ENCODE data around the gene VGLL4.
"Not testable (repeated sequence)": the region's sequence is repeated elsewhere in the genome, so short reads cannot be mapped to it uniquely, and the experiment has no call there.

VGLL4 gene

DNA sequence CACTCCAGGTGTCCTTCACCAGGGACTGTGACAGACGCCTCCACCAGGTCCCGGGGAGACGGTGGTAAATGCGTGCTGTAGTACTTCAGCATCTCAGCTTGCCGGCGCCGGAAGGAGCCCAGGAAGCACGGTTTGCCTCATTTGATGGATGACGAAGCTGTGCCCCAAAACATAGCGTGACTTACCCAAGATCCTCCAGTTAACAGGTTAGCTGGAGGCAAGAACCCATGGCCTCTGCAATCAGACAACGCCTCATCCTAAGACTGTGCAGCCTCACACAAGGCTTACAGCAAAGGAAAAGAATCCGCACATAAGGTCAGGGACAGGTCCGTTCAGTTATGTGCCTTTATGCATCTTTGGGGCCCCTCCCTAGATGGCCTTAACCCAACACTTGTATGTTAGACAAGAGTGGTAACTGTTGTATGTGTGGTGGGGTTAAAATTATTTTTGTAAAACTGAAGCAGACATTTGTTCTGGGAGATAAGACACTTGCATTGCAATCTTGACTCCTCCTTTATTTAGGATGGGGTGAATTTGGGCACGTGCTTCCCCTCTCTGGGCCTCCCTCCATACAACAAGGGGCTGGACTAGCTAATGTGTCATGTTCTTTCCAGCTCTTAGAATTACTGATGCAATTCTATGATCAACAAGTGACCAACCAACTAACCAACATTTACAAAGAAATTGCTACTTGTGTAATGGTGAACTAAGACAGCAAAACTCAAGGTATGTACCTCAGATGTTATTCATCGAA is 39.4 kb downstream of the VGLL4 start:
- DNase-seq, result no peak

DNA sequence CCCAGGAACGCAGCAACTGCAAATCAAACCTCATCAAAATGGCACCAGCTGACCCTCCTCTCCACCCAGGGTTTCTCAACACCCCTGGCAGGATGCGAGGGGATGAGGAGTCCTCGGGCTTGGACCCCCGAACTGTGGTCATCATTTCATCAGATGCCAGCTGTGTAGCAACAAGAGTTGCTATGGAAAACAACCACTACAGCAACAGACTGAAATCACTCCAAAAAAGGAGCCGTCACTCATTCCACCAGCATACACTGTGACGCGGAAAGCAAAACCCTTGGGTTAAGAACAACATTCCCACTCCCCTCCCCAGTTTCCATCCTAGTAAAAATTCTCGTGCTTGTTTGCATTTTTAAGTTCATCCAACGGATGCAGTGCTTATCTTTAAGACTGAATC is 40.1 kb downstream of the VGLL4 start:
- no peak for DNase-seq

DNA sequence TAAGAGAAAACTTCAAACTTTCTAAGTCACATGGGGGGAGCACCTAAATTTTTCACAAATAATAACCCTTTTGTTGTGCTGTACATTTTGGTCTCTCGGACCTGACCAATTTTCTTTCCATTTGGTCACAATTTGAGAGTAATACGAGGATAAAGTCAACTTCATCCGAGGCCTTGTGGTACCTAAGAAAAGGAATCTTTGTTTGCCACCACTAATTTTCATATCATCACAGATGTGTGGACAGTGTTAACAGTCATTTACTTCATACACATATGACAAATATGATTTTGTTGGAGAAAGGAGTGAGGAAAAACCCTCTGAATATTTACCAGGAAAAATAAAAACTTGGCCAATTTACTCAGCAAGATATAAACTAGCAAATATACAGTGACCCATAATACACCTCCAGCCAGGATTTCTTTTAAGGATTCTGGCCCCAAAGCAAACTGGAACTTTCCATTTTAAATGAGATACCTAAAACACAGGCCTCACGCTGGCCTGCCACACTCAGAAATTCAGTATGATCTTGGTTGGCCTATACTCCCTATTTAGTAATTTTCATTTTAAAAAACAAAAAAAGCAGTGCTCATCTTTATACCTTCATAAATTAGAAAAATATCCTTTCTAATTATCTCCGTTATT is 40.7 kb downstream of the VGLL4 start:
- no peak for DNase-seq

DNA sequence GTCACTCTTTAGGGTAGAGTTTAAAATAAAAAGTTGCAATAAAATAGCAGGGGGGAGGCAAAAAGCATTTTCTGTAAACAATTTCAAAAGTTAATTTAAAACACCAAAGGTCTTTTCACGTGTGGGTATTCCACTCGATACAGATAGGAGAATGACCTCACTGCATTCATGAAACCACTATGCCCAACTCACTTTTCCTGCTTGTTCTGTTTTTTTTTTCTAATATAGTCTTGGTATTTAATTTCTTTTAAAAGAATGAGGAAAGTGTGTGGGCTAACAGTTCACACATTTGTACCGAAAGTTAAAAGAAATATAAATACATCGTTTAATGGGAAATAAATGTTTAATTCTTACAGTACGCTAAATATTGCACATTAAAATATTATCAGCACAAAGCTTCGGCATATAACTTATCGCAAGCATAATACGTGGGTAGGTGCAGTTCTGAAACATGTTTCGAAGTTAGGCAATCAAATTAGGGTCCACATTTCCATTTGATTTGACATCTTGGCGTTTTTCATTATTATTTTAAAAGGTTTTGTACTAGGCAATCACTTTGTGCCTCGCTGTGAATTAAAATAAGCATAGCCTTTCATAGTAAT is 41.4 kb downstream of the VGLL4 start:
- no peak for DNase-seq

DNA sequence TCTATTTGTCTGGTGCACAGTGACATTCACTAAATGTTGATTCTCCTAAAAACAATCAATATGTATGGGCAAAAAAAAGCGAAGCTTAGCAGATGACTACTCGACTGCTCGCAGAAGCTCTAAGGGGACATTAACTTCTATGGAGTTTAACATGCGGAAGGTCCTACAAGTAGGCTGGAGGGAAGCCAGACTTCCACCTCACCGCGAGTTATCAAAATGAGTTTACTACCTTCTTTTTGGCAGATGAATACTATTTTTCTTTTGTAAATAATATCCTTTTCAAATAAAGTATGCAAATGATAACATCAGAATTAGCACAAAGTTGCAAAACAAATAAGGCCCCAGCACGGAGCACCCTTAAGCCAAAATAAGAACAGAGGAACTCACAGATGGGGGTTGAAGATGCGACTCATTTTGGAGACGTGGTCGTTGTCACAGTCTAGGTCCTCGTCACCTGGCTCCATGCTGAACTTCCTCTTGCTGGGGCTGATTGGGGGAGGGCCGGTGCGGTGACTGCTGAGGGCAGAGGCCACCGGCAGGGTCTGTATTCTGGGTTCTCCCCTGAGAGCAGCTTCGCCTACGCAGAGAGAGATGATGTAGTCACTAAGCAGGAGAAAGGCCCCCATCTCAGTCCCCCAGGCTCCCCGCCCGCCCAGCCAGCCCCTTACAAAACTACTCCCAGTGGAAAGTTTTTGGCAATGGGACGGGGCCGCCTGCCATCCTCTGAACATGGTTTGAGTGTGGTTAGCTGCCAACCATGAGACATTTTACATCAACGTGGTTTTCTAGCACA is 42.1 kb downstream of the VGLL4 start:
- DNase-seq, result peak in 1 of 2 experiments; percentile 13

DNA sequence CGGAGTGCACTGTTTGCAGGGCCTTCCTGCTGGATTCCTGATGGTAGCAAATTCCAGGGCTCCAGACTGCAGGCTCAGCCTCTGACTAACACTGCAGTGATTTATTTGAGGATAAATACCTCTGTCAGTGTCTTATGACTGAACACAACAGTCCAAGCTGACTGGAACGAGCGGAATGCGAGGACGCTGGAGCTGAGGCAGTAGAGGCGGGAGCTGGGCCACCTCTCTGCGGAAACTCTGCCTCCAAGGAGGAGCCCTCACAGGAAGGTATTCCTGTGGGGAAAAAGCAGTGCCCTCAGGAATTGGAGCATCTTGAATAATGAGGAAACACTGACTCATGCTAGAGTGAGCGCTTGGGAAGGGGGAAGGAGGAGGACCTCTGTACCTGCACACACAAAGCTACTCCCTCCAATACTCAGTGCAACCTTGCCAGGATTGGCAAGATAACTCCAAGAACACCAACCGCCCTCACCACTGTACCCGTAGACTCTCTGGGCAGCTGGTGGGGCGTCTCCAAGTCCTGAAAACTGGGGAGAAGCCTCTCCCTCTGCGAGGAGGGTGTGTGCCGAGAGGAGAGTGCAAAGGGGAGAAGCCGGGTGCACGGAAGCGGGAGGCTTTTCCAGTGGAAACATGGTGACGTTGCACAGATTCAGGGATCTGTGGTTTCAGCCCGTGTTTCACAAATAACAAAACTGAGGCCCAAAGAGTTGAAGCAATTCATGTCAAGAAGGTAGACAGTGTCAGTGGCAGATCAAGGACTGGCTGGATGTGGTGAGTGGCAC is 43.0 kb downstream of the VGLL4 start:
- DNase-seq, result no peak

DNA sequence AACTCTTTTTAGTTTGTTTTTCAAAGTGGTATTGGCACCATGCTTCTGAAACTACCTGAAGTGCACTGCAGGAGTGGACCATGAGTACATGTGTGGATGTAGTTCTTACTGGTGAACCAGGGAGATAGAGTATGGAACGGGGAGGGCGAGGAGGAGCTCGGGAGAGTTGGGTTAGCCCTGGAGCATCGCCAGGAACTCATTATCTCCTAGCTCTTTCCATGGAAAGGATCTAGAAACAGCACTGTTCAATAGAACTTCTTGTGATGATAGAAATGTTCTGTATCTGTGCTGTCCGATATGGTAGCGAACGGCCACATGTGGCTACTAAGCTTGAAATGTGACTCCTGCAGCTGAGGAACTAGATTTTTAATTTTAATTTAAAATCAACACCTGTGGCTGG is 47.3 kb downstream of the VGLL4 start:
- no peak for DNase-seq

DNA sequence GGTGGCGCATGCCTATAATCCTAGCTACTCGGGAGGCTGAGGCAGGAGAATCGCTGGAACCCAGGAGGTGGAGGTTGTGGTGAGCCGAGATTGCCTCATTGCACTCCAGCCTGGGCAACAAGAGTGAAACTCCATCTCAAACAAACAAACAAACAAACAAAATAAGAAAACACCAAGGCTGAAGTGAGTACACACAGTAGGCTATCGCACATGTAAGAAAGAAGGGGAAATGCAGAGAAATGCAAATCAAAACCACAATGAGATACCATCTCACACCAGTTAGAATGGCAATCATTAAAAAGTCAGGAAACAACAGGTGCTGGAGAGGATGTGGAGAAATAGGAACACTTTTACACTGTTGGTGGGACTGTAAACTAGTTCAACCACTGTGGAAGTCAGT is 48.7 kb downstream of the VGLL4 start:
- DNase-seq, result not testable (repeated sequence)

DNA sequence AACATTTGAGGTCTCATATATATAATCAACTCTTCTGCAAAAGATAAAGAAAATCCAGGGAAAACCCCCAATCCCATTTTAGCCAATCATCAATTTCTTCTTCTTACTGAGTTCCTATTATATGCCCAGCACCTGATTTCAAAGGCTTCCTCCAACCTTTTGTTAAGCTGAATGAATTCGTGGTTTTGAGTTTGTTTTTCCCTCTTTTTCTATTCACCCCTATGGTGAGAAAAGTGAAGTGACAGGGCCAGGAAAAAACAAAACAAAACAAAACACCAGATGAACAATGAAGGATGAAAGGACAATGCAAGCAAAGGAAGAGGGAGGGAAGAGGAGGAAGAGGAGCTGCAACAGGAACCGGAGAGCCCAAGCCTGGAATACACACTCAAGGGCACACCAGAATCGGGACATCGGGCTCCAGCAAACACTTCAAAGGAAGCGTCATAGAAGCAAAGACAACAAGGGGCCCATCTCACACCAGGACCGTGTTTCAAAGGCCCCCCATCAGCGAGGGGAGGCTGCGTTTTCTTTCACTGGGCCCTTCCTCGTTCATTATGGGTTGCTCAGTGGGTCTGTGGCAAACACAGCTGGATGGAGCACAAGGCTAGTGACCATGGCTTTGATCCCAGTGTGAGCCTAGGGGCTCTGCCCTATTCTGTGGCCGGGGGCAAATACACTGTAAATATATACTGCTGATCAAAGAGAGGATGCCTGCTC is 50.2 kb downstream of the VGLL4 start:
- DNase-seq, result no peak

DNA sequence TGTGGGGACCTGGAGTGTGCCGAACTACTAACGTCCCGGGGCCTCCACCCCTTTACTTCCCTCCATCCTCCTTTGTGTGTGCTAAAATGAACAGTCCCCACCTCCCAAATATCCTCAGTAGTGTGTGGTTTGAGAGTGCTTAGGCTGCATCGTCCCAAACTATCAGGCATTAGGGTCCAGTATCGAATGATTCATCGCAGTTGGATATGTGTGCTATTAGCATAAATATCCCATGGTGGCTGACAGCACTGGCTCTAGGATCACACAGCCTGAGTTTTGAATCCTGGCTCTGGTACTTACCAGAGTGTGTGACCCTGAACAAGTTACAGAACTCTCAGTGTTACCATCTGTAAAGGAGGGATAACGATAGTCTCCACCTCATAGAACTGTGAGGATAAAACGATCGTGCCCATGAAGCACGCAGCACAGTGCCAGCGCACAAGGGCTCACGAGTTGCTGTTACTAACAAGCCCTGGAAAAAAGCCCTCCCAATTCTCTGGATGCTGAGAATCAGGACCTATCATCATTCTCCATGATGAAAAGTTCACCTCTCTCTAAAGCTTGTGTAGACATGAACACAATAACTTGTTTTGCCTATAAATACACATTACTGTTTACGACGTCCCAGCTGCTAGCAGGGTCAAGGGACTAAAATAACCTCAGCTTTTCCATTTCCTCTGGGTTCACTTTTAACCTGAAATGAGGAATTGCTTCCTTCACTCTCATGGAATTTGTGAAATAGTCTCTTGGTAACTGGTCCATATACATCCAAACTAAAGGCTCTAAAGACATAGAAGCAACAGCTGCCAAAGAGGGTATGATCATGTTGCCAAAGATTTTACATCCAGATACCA is 51.0 kb downstream of the VGLL4 start:
- DNase-seq, result no peak

DNA sequence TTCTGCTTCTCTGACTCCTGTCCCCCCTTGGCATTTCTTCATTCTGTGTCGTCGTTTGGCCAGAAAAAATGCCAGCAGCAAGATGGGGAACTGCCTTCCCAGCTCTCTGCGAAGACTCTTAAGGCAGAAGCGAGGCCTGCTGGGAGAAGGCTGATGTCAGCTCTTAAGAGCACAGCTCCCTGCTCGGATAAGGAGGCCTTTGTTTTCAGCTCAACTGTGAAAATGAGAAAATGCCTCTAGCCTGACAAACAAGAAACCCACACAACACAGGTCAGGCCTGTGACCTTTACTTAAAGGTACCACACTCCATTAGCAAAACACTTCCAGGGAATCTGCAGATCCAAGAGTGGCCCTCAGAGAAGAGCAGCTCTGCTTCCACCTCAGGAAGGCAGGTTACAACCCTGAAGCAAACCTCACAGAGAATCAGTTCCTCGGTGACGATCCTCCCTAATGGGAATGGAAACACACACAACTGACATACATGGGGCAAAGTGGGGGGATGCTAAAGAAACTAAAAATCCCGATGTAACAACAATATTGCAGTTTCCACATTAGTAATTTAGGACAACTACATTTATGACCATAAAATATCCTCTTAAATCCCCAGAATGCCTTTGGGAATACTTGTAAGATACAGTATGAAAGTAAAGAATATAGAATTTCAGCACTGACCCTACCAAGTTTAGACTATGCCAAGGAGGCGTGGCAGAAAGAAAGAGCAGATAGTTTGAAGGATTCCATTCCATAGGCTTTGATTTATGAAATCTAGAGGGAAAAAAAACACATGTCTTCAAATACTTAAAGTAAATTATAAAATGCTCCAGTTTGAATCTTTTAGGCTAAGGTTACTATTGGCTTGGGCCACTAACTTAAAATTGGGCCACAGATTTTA is 52.1 kb downstream of the VGLL4 start:
- peak; percentile 23 to 30 for DNase-seq

DNA sequence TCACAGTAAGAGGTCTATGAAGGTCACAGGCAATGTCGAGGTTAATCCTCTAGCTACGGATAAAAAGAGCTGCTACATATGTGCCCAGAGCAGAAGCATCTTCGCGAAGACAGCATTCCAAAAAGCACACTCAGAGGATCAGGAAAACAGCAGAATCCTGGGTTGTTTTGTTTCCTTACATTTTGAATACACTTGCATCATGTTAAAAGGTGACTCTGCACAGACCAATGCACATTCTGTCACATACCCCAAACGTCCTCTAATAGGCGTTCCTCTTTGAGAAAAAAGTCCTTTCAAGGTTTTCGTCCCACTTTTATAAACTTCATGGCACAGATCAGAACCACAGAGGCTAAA is 52.7 kb downstream of the VGLL4 start:
- no peak for DNase-seq

DNA sequence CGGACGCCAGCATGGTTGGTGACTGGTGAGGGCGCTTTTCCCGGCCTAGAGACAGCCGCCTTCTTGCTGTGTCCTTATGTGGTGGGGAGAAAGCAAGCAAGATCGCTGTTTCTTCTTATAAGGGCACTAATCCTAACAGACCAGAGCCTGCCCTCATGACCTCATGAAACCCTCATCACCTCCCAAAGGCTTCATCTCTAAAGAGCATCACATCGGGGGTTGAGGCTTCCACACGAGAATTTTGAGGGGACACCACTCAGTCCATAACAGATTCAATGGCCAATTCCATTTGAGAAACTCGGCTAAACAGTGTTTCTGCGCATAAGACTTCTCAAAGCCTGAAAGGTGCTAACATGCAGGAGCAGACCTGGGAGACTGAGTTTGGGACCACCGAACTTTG is 54.0 kb downstream of the VGLL4 start:
- DNase-seq, result no peak

DNA sequence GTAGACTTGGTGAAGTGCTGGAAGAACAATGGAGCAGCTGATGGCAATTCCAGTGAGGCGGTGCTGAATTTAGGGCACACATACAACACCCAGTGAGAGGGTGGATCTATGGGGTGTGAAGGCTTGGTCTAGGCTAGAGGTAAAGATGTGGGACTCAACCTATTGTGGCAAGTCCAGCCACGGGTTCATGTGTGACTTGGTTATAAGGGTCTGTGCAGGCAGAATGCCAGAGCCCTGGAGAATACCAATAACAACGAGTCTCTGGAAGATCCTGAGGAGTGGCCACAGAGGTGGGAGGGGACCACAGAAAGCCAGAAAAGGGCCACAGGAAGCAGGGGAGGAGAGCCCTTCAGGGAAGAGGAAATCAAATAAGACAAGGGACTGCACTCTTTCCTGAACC is 55.0 kb downstream of the VGLL4 start:
- no peak for DNase-seq

DNA sequence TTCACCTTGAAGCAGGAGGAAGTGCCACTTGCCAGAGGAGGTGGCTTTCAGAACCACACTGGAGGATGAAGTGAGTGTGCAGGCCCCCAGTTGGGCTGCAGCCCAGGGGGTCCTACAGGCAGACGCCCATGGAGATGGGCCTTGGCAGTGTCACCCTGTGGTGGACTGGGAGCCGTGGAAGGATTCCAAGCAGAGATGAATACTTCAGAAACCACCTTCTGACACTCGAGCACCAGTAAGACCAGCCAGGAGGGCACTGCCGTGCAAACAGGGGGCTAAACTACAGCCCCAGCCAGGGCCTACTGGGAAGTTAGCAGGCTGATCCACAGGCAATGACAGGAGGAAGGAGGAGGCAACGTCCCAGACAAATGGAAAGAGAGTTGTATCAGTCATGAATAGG is 55.4 kb downstream of the VGLL4 start:
- DNase-seq, result no peak

DNA sequence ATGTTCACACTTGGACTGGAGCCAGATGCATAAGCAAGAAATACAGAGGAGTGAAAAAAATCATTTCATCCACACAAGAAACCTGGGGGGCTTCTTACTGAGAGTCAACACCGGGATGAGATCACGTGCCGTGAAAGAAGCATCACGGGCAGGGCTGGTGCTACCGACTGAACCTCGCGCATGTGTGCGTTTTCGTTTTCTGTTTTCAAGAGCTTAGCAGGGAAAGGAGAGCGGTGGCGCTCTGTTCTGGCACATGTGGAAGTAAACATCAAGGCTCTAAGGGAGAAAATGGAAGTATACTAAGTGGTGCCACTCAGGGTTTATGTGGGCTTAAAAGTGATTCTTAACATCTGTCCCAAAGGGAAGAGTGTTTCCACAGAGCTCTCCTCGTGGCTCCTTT is 55.9 kb downstream of the VGLL4 start:
- no peak for DNase-seq

DNA sequence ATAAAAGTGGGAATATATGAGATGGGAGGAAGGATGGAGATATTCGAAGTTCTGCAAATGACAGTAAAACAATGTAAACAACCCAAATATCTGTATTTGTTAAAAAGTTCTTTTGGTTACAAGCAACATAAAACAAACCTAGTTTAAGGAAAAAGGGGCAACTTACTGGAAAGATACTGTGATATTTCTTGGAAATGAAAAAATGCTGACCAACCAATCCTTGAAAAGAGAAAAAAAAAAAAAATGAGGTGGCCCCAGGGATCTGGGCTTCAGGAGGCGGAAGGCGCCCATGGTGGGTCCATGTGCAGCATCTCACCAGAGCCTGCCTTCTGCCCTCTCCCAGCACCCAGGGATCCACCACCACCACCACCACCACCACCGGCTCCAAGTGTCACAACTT is 59.1 kb downstream of the VGLL4 start:
- no peak for DNase-seq

DNA sequence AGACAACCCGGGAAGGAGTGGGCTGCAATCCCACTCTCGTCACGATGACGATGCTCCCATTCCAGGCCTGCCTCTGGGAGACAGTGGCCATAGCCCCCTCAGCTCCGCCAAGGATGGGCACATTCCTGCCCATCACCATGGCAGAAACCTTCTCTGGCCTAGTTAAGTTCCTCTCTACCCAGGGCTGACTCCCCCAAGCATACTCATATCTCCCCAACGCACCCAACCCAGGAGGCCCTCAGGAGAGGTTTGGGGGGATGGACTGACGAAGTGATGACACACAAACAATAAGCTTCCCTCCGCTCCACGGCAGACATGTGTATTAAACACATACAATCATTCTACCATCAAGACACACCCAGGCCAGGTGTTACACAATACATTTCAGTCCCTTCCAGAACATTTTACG is 60.1 kb downstream of the VGLL4 start:
- DNase-seq, result no peak

DNA sequence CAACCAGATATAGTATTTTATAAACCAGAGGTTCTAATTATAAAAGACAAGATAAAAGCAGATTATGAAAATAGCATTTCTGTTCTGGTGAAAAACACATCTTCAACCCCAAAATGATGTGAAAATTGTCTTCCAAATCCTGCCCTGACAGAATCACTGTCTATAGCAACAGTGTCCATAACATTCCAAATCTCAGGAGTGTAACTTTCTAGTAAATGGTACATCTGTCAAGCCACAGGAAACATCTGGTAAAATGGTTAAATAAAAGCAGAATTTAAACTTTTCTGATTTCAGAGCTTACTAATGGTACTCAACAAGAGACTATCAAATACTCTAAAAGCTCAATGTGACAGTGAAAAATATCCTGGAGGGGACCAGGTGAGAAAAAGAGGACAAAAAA is 60.5 kb downstream of the VGLL4 start:
- peak in 1 of 2 experiments; percentile 4 for DNase-seq
